ENCODE measurements around the gene NAT10.

DNA sequence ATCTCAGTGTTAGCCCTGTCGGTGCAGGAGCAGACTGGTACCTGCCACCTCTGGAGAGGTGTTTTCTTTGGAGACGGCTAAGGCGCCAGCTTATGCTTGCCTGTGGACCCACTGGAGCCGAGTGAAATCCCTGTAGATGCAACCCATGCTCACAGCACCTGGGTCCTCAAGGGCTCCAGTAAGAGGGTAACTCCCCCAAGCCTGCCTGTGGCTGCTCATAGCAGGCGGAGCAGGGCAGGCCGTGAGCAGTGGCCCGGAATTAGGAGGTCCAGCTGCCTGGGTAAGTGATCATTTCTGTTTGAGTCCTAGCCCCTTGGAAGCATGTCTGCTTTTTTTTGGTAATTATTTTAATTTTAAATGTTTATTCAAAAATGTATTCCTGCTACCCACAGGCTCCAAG lies 43.8 kb downstream of the NAT10 start:
- TF ChIP-seq, protein P1, sequence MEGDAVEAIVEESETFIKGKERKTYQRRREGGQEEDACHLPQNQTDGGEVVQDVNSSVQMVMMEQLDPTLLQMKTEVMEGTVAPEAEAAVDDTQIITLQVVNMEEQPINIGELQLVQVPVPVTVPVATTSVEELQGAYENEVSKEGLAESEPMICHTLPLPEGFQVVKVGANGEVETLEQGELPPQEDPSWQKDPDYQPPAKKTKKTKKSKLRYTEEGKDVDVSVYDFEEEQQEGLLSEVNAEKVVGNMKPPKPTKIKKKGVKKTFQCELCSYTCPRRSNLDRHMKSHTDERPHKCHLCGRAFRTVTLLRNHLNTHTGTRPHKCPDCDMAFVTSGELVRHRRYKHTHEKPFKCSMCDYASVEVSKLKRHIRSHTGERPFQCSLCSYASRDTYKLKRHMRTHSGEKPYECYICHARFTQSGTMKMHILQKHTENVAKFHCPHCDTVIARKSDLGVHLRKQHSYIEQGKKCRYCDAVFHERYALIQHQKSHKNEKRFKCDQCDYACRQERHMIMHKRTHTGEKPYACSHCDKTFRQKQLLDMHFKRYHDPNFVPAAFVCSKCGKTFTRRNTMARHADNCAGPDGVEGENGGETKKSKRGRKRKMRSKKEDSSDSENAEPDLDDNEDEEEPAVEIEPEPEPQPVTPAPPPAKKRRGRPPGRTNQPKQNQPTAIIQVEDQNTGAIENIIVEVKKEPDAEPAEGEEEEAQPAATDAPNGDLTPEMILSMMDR (IDR thresholded peaks at IDR 0.05; ENCODE audit: low read length): no peak
- TF ChIP-seq EZH2 (IDR thresholded peaks at IDR 0.05; ENCODE audit: borderline replicate concordance, low read length): no peak
